Left cardiac atrium (tissue), 4 donors: Measurements from ENCODE around the gene ATF5. TPM values are rescaled to one million over a fixed set of nuclear protein-coding genes. Genes with fewer than 3 reads are reported as not detected.

Source experiments
- ATAC-seq, 2 donors: fragments of 200-7000 bp; cut with Tn5 transposase; one replicate each; pipeline ENCODE4 v1.9.1; 2020; ENCODE audit warnings: mild to moderate bottlenecking in 2 of 2, moderate library complexity in 2 of 2
- DNase-seq: peaks from one replicate; pipeline ENCODE4 v3.0.0-alpha.2; 2020
- intact Hi-C, 2 donors: fragments of 100-400 bp; cut with DNase I; formaldehyde crosslinking; loops; one replicate each; pipeline versions ENCODE4 v1.14.1 to v1.15.1; 2022 to 2023
- total RNA-seq, 2 donors: library from RNA; stranded (reverse); fragmentation: NEBNext Ultra II Directional; extraction: Animal tissue kit (Norgen Biotek cat#: 25700); gene quantifications; one replicate each; pipeline ENCODE4 v1.2.1, GENCODE V29; 2021
- donor health status: DM: no; HTN: yes; CAD: no.
- donor health status: DM: no; HTN: yes; CAD: no; lungs with severe emphysema.
- donor health status: DM: yes; HTN: yes; CAD: no.
- donor health status: Dilated cardiomyopathy.

Gene ATF5
- total RNA-seq, 2 donors from 2014 or later, result 16.6 to 18.9 TPM

GRCh38 chr19:49892716-49893115, 36.3 kb upstream of the ATF5 start:
- no peak for DNase-seq
- intact Hi-C loops, result no loop called here
- no peak for ATAC-seq

- no peak for ATAC-seq
- intact Hi-C loops, result no loop called here
Measured at GRCh38 chr19:49894011-49894664, 34.9 kb upstream of the ATF5 start.

GRCh38 chr19:49894879-49895565, 34.0 kb upstream of the ATF5 start:
- DNase-seq, result no peak
- no peak for ATAC-seq
- intact Hi-C loops, result no loop called here

More at GRCh38 chr19:49894011-49894664, 34.9 kb upstream of the ATF5 start:
- DNase-seq, result no peak

GRCh38 chr19:49895566-49896297, 33.3 kb upstream of the ATF5 start:
- no peak for ATAC-seq
- intact Hi-C loops, result no loop called here
- DNase-seq, result no peak

GRCh38 chr19:49896863-49897621, 32.0 kb upstream of the ATF5 start, which contains the start of gene IL4I1:
TSS of gene IL4I1 (minus strand) at chr19:49896887. CDS start at chr19:49896160, 727 bp downstream.
- DNase-seq (no peak), ATAC-seq (peak; percentile 45 to 49)
- intact Hi-C loops, result no loop called here

- ATAC-seq (peak in 1 of 2 donors; percentile 19), DNase-seq (no peak)
- intact Hi-C loops, result no loop called here
Measured at GRCh38 chr19:49904136-49904535, 24.9 kb upstream of the ATF5 start.

GRCh38 chr19:49906879-49907564, 22.0 kb upstream of the ATF5 start:
- intact Hi-C loops, result no loop called here
- ATAC-seq, result no peak
- DNase-seq, result no peak

GRCh38 chr19:49907745-49908446, 21.1 kb upstream of the ATF5 start:
- DNase-seq, result no peak
- ATAC-seq, result no peak
- intact Hi-C loops, result no loop called here

- intact Hi-C loops, result no loop called here
- DNase-seq (no peak), ATAC-seq (no peak)
Measured at GRCh38 chr19:49908480-49909420, 20.3 kb upstream of the ATF5 start.

- ATAC-seq, result no peak
- intact Hi-C loops, result no loop called here
- no peak for DNase-seq
Measured at GRCh38 chr19:49910179-49910578, 18.8 kb upstream of the ATF5 start.

- DNase-seq (no peak), ATAC-seq (peak; percentile 41 to 45)
- intact Hi-C loops, result no loop called here
Measured at GRCh38 chr19:49911381-49912145, 17.4 kb upstream of the ATF5 start.

GRCh38 chr19:49912965-49913685, 15.9 kb upstream of the ATF5 start:
- ATAC-seq (no peak), DNase-seq (no peak)
- intact Hi-C loops, result no loop called here

GRCh38 chr19:49913720-49914119, 15.3 kb upstream of the ATF5 start:
- intact Hi-C loops, result no loop called here
- DNase-seq (no peak), ATAC-seq (no peak)

- no peak for DNase-seq
- intact Hi-C loops, result no loop called here
- no peak for ATAC-seq
Measured at GRCh38 chr19:49915271-49915670, 13.7 kb upstream of the ATF5 start.

- no peak for DNase-seq
- intact Hi-C loops, result no loop called here
- ATAC-seq, result peak in 1 of 2 donors; percentile 45
Measured at GRCh38 chr19:49916839-49917733, 11.9 kb upstream of the ATF5 start.
